AG10803 (cell line): ENCODE measurements around the gene FRG2.
"Not testable (repeated sequence)": the region's sequence is repeated elsewhere in the genome, so short reads cannot be mapped to it uniquely, and the experiment has no call there.

Source experiments
- DNase-seq: peaks from one replicate; pipeline ENCODE4 v3.0.0; 2010; ENCODE audit warnings: low read depth
- H3K4me3 ChIP-seq: 2 replicates; pipeline ENCODE4 v1.5.1; 2011; ENCODE audit warnings: mild to moderate bottlenecking, low read length, control low read depth
- TF ChIP-seq, protein P1 (sequence below): conservative IDR thresholded peaks from 2 replicates; pipeline ENCODE4 v1.5.1; 2011; ENCODE audit warnings: mild to moderate bottlenecking, low read length, control low read depth, inconsistent platforms

FRG2 gene

DNA sequence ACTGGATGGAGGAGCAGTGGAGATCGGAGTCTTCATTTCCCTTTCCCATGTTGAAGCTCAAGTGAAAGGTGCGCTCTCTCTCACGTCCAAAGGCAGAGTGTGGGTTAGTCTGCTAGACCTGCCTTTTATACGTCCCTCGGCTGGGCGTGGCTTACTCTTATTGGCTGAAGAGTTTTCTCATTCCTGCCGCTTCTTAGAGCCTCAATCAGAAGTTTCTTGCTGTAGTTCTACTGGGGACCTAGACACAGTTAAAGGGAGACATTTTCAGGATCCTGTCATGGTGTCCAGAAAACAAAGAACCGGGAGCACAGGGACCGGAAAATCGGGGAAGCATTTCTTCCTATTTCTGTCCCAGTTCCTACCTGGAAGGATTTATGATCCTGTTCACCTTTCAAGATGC is at the start of gene FRG2:
TSS of gene FRG2 (minus strand) at position 101 of the 400 bp plus-strand sequence. CDS start at position 49, 52 bp downstream.
- DNase-seq, H3K4me3 ChIP-seq: not testable (repeated sequence)

DNA sequence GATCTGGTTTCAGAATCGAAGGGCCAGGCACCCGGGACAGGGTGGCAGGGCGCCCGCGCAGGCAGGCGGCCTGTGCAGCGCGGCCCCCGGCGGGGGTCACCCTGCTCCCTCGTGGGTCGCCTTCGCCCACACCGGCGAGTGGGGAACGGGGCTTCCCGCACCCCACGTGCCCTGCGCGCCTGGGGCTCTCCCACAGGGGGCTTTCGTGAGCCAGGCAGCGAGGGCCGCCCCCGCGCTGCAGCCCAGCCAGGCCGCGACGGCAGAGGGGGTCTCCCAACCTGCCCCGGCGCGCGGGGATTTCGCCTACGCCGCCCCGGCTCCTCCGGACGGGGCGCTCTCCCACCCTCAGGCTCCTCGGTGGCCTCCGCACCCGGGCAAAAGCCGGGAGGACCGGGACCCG is 41.3 kb upstream of the FRG2 start:
- not testable (repeated sequence) for DNase-seq, H3K4me3 ChIP-seq

DNA sequence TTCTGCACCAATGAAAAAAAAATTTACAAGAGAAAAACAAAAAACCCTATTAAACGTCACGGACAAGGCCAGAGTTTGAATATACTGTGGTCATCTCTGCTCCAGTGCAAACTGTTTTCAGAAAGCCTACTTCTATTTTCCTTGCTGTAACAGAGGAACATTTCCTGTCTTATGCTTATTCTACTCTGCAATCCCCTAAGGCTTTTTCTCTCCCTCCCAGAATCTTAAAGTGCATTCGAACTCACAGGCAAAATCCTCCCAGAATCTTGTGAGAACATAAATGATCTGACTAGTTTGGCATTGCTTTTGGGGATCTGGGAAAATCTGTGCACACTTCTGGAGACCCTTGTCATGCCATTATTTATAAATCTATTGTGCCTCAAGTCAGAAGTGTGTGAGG is 37.7 kb upstream of the FRG2 start:
- DNase-seq, H3K4me3 ChIP-seq: not testable (repeated sequence)

DNA sequence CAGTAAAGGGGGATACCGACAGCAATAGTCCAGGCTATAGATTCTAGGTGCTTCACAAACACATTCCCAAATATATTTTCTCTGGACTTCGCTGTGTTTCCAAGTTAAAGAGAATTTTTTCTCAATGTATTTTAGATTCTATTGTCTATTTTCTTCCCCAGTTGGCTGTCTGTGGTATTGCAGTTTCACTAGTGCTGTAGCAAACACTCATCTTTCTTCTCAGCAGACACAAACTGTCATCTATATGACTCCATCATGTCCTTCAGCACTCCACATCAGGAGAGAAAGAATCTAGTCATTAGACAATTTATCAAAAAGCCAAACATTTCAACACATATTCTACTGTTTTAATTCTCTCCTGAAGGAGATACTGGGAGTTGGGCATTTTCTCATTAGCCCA is 37.3 kb upstream of the FRG2 start, which contains the start of gene DBET:
TSS of gene DBET (plus strand) at position 161 of the 400 bp plus-strand sequence.
- DNase-seq, H3K4me3 ChIP-seq: not testable (repeated sequence)

DNA sequence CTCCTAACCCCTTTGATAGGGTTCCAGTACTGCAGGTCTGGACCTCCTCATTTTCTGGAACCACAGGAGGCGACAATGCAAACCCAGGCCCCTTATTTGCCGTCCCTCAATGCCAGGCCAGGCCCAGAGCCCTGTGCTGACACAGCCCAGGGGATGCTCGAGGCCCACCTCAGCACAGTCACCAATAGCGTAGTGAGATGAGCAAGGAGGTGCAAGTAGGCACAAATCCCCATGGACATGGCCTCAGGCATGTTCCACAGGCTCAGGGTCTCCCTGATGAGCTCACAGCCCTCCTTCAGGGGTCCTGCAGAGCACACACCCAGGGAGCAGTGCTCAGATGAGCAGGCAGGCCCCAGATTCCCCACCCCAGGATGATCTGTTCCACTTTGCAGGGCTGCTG is 31.9 kb upstream of the FRG2 start:
- not testable (repeated sequence) for H3K4me3 ChIP-seq, DNase-seq

DNA sequence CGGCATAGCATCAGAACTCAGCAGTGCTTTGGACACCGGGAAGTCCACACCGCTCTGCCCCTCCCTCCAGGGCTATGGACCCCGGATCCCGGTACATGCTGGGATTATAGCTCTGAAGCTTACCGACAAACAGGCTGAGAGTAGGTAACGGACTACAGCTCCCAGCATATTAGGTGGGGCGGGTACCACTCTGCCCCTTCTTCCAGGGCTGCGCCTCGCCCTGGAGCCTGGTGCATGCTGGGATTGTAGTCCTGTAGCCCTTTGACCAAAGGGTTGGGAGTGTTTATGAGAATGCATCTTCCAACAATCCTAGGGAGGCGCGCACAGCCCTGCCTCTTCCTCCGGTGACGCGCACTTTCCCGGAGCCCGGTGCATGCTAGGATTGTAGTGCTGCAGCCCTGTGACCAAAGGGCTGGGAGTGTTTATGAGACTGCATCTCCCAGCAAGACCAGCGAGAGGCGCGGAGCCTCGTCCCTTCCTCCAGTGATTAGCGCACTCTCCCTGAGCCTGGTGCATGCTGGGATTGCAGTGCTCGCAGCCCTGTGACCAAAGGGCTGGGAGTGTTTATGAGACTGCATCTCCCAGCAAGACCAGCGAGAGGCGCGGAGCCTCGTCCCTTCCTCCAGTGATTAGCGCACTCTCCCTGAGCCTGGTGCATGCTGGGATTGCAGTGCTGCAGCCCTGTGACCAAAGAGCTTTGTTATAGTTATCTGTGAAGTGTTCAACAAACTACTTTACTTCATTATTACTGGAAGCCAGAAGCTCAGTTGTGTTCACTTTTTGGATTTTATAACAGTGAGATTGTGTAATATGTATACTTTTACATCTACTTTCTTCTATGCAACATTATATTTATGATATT is 22.6 kb upstream of the FRG2 start:
- DNase-seq, H3K4me3 ChIP-seq: not testable (repeated sequence)

DNA sequence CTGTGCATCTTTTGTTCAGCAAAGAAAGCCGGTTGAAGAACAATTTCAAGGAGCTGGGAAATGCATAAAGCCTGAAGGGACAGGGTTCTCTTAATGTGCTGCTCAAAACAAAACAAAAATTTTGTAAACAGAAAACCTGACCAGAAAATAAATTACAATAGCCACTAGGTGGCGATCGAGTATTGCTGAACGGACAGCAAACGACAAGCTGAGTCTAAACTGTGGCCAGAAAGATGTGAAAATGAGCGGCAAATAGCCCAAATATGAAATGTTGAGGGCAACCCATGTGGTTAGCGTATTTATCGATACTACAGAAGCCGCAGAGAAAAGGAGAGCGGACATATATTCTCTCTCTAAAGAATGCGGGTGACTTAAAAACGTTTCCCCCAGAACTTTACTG is 20.6 kb upstream of the FRG2 start:
- not testable (repeated sequence) for H3K4me3 ChIP-seq, DNase-seq

DNA sequence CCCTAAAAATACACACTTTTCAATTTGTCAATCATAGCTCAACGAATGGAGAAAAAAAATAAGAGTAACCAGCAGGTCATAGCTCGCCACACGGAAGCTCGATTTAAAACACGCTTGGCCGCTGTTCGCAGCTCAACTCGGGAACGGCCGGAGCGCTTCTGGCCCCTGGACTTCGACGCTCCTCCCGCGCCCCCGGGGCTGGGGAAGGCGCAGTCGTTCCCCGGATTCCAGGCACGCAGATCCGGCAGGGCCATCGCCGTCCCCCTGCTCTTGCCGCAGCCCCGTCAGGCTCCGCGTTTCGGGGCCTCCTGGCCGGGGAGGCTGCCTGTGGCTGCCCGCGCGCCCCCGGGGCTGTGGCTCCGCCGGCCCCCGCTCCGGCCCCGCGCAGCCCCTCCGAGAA is 13.8 kb upstream of the FRG2 start:
- H3K4me3 ChIP-seq, DNase-seq: not testable (repeated sequence)

DNA sequence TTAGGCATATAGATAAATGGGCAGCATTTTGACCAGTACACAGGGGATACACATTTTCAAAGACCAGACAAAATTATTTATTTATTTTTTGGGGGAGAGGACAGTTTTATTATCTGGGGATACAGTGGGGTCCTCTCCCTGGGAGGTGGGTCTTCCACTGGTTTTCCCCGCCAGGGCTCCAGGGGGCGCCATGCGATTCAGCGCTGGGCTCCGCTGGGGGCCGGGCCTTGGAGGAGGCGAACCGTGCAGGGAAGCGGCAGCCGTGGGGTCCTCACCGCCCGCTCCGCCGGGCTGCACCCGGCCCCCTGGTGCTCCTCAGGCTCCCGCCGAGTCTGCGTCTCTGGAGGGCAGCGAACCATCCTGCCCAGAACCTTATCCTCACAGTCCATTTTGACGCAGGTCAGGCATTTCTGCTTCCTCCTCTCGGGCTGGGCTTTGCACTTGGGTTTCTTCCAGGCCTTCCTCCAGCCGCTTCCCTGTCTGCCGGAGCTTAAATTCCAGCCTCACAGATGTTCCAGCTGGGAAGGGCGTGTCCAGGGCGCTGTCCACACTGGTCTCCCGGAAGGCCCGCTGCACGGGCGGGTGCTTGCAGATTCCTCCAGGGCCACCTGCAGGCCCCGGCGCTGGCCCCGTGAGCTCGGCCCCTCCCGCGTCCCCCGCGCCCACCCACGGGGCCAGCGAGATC is 10.8 kb upstream of the FRG2 start:
- not testable (repeated sequence) for H3K4me3 ChIP-seq

DNA sequence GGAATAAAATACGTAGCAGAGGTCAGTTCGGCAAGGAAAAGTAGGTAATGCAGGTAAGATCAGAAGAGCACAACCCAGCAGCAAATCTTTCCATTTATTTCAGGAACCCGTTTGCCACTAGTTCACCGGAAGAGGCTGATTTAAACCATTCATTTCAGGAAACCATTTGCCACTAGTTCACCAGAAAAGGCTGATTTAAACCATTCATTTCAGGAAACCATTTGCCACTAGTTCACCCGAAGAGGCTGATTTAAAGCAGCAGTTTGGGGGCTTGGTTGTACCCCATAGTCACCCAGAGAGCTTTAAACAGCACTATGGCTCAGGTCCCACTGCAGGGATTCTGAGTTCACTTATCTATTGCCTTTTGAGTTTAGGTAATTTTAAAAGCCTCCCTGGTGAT is 4.2 kb upstream of the FRG2 start:
- H3K4me3 ChIP-seq, DNase-seq: not testable (repeated sequence)

More for the DNA sequence above, 10.8 kb upstream of the FRG2 start:
- DNase-seq = not testable (repeated sequence)

DNA sequence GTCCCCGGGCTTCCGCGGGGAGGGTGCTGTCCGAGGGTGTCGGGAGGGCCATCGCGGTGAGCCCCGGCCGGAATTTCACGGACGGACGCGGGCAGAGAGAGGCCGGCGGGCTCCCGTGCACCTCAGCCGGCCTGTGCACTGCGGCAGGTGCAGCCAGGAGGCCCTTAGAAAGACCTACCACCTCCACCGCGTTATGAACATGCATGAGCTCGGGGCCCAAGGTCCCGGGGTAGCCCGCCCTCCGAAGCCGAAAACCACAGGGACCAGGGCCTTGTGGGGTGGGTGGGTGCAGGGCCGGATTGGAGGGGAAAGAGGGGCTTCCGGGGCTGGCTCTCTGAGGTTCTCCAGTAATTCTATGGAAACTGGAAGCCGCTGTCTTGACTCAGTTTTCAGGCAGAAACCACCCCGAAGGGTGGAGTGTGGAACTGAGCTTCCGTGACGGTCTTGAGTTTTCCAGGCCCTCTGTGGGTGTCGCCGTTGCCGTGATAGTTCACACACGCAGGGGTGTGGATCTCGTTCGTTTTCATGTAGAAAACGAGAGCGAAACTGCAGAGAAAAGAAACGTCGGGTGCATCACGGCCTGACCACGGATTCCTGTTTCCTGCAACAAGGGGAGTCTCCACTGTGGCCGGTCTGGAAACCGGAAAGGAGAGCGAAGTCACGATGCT is 4.3 kb downstream of the FRG2 start:
- H3K4me3 ChIP-seq = not testable (repeated sequence)

DNA sequence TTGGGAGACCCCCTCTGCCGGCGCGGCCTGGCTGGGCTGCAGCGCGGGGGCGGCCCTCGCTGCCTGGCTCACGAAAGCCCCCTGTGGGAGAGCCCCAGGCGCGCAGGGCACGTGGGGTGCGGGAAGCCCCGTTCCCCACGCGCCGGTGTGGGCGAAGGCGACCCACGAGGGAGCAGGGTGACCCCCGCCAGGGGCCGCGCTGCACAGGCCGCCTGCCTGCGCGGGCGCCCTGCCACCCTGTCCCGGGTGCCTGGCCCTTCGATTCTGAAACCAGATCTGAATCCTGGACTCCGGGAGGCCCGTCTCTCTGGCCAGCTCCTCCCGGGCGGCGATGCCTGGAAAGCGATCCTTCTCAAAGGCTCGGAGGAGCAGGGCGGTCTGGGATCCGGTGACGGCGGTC is 5.1 kb downstream of the FRG2 start:
- DNase-seq, H3K4me3 ChIP-seq: not testable (repeated sequence)

More for the DNA sequence above, 4.3 kb downstream of the FRG2 start:
- DNase-seq = not testable (repeated sequence)

DNA sequence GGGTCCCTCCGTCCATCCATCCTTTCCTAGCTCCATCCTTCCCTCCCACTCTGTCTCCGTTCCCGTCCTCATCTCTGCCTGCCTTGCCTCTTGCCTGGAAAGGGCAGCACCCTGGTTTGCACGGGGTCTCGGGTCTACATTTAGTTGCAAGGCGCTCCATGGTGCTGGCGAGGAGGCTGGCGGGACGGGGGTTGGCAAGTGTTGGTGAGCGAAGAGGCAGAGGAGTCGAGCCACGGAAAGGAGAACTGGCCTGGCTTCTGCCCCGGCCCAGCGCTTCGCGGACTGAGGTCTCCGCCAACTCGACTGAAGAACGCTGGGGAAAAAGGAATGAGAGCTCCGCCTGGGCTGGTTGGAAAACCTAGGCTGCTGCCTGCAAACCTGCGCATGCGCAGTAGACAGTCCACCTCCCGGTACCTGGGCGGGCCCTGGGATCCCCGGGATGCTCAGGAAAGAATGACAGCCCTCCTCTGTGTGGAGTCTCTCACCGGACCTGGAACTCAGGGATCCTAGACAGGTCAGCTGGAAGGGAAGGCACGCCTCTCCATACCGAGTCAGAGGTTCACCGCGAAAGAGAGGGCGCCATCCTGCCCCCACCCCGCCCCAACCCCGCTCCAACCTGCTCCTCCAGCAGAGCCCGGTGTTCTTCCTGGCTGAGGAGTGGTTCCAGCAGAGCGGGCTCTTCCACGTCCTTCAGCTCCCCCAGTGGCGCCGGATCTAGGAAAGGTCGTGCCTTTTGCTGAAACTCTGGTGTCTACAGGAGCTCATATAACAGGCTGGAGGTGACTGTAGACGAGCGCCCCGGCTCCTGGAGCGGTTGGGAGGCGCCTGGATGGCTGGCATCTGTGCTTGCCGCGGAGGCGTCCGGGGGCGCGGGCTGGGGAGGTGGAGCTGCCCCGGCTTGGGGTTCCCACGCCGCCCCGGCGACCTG is 6.0 kb downstream of the FRG2 start:
- H3K4me3 ChIP-seq = no peak overlapping the region; the same call in 1 of the 2 replicates
- TF ChIP-seq, protein P1, sequence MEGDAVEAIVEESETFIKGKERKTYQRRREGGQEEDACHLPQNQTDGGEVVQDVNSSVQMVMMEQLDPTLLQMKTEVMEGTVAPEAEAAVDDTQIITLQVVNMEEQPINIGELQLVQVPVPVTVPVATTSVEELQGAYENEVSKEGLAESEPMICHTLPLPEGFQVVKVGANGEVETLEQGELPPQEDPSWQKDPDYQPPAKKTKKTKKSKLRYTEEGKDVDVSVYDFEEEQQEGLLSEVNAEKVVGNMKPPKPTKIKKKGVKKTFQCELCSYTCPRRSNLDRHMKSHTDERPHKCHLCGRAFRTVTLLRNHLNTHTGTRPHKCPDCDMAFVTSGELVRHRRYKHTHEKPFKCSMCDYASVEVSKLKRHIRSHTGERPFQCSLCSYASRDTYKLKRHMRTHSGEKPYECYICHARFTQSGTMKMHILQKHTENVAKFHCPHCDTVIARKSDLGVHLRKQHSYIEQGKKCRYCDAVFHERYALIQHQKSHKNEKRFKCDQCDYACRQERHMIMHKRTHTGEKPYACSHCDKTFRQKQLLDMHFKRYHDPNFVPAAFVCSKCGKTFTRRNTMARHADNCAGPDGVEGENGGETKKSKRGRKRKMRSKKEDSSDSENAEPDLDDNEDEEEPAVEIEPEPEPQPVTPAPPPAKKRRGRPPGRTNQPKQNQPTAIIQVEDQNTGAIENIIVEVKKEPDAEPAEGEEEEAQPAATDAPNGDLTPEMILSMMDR = no peak
- DNase-seq = peak; percentile 34

DNA sequence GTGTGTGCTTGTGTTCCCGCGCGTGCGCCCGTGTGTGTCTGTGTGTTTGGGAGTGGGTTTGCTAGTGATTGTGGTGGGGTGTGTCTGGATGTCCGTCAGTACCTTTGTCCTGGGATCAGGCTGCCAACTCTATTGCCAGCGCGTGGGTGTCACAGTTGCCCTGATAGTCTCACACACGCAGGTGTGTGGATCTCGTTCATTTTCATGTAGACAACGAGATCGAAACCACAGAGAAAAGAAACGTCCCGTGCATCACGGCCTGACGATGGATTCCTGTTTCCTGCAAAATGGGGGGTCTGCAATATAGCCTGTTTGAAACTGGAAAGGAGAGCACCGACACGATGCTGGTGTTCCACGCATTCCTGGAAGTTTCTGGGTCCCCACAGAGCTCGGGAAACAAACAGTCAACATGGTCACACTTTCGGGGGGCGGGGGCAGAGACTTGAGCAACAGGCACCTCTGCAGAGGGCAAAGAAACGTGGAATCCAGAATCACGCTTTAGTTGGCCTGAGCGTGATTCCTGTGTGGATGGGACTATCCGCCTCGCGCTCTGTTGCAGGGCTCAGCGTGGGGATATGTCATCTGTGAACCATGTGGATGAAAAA is 7.1 kb downstream of the FRG2 start:
- not testable (repeated sequence) for H3K4me3 ChIP-seq, DNase-seq
